ENCODE results near the gene NDUFC1.
"Not testable (repeated sequence)": the region's sequence is repeated elsewhere in the genome, so short reads cannot be mapped to it uniquely, and the experiment has no call there.

The NDUFC1 gene

DNA sequence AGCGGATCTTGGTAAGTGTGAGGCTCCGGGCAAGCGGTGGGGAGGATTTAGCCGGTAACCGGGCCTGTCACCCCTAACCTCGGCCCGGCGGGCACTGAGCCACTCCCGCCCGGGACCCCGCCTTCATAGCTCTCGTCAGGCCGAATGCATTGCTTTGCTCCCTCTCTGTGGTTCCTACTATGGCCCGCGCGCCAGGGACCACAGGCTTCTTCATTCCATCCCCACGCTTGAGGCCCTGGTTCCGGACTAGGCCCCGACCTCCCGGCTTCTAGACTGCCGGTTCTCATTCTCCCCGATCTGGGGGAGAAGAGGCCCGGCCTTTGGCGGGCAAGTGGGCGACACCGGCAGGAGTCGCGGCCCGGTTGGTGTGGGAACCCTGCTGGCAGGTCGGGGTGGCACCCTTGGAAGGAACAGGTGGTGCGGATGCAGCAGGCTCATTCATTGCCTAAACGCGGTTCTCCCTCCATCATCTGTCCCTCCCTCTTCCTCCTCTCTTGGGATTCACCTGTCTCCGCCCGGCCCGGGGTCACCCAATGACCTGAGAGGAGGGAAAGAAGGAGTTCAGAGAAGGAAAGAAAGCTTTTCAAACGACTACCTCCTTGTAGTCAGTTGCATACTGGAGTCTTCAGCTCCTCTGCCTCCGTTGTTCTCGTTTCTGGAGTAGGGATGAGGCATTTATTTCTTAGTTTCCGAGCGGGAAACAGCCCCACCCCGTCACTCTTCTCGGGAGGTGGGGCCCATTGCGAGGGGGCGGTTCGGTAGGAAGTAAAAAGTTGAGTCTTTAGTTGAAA, at the start of gene NDUFC1:
Gene NDUFC1, minus strand, starts transcription at position 657 of the 791 bp plus-strand sequence. CDS start 6,679 bp downstream, outside the sequence.
- DNase-seq (ENCODE audit: insufficient read length, low spot score), result no peak
- FAIRE-seq, result peak; percentile 56

DNA sequence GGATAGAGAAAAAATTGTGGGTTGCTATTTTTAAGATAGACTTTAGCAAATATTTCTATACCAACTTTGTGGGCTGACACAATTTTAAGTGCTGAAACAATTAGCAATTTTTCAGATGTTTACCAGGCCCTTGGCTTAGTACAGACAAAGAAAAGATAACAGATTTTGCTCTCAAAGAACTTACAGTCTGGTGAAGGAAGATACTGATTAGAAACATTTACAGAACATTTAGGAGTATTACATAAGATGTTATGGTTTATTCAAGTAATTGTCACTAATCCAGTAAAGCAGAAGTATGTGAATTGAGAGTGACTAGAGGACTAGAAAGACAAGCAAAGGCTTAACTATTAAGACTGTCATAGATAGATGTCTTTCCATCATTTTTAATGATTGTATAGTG, 35.3 kb upstream of the NDUFC1 start:
- DNase-seq (ENCODE audit: insufficient read length, low spot score), result no peak
- no peak for FAIRE-seq

DNA sequence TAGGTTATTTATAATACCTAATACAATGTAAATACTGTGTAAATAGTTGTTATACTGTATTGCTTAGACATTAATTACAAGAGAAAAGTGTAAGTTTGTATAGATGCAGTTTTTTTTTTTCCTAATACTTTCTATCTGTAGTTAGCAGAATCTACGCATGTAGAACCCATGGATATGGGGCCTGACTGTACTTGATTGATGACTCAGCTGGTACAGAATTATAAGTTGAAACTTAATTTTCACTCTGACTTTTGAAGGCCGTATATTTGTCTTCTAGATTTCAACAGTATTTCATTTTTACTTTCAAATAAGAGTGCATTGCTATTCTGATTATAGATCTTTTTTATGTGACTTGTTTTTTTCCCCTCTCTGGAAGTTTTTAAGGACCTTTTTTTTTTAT, 30.8 kb upstream of the NDUFC1 start:
- FAIRE-seq, result no peak
- no peak for DNase-seq (ENCODE audit: insufficient read length, low spot score)

DNA sequence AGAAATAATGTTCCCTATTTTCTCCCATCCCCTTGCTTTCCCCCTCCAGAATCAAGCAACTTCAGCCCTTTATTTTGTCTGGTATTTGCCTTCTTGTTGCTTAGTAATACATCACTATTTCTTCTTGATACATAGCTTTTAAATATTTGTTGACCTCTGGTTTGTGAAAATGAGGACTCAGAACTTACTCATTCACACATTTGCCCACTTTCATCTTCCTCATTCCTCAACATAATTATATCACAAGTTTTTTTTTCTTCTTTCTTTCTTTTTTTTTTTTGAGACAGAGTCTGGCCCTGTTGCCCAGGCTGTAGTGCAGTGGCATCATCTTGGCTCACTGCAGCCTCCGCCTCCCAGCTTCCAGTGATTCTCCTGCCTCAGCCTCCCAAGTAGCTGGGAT, 28.9 kb upstream of the NDUFC1 start:
- FAIRE-seq (peak; percentile 44), DNase-seq (ENCODE audit: insufficient read length, low spot score) (no peak)

DNA sequence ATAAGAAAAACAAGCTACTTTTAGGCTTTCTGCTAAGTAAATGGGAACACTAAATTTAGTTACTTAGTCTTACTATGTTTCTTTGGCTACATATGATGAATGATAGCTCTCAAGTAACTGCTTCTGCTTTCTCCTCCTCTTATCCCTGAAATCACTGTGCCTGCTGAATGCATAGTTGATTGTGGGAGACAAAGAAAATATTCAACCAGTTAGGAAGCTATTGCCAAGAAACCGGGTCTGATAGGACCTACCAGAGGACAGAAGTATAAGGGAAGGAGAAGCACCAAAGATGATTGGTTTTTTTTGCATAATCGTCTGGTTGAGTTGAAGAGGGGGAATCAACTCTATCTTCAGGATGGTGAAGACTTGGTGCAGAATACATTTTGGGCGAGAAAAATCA, 28.0 kb upstream of the NDUFC1 start:
- FAIRE-seq, result no peak
- DNase-seq (ENCODE audit: insufficient read length, low spot score), result no peak

DNA sequence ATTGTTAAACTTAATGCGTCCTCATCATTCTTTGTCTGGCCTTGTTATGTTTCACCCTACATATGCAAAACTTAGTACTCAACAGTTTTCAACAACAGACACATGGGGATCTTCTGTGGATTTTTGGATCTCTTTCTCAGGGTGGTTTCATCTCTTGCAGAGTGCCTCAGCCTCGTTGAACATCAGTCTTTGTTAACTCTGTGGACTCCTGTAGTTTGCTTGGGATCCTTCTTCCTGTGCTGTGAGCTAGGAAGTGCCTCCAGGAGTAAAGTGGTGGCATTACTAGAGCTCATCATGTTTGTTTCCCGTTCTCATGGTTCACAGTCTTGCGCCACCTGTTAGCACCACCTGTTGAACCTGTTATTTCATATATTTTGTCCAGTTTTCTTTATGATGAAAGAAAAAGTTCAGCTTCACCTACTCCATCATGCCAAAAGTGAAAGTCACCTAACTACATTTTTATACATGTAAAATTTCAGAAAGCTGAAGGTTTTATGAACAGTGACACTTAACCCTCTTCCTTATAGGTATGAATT, 27.5 kb upstream of the NDUFC1 start:
- DNase-seq (ENCODE audit: insufficient read length, low spot score) (no peak), FAIRE-seq (peak; percentile 59)

DNA sequence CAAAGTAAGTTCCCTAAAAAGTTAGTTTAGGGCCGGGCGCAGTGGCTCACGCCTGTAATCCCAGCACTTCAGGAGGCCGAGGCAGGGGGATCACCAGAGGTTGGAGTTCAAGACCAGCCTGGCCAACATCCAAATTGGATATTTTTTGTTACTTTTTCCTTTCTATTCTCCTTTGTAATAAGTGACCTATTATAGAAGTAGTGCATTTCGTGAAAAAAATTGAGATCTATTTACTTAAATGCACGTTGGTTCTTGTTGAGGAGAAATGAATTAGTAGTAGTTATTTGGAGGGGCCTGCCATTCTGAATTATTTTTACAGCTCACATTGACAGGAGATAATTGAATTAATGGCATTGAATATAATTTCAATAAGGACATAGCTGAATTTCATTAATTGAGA, 22.3 kb upstream of the NDUFC1 start:
- no peak for FAIRE-seq

DNA sequence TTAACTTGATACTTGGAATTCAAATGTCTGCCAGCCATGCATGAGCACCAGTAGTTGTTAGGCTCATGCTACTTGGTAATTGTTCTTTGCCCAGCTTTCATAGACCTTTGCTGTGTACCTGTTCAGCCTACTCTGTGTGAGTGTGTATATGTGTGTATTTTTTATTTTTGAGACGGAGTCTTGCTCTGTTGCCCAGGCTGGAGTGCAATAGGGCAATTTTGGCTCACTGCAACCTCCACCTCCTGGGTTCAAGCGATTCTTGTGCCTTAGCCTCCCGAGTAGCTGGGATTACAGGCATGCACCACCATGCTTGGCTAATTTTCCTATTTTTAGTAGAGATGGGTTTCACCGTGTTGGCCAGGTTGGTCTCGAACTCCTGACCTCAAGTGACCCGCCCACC, 20.3 kb upstream of the NDUFC1 start:
- DNase-seq (ENCODE audit: insufficient read length, low spot score); FAIRE-seq: not testable (repeated sequence)

More for the DNA sequence above, 22.3 kb upstream of the NDUFC1 start:
- no peak for DNase-seq (ENCODE audit: insufficient read length, low spot score)

DNA sequence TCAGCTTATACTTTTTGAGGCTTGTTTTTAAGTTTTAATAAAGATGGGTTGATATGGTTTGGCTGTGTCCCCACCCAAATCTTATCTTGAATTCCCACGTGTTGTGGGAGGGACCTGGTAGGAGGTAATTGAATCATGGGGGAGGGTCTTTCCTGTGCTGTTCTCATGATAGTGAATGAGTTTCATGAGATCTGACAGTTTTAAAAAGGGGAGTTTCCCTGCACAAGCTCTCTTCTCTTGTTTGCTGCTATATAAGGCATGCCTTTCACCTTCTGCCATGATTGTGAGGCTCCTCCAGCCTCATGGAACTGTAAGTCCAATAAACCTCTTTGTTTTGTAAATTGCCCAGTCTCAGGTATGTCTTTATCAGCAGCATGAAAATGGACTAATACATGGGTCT, 19.8 kb upstream of the NDUFC1 start:
- not testable (repeated sequence) for FAIRE-seq; DNase-seq (ENCODE audit: insufficient read length, low spot score)

DNA sequence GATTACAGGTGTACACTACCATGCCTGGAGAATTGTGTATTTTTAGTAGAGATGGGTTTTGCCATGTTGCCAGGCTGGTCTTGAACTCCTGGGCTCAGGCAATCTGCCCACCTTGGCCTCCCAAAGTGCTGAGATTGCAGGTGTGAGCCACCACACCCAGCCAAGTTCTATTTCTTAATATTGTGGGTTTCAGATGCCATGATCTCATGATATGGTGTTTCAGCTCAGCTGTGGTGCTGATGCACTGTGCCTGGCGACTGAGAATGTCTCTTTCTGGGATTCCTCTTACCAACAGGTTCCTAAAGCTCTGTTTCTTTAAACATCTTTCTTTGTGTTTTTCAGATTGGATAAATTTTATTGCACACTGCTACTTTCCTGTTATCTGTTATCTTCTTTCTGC, 17.3 kb upstream of the NDUFC1 start:
- FAIRE-seq (no peak), DNase-seq (ENCODE audit: insufficient read length, low spot score) (no peak)

DNA sequence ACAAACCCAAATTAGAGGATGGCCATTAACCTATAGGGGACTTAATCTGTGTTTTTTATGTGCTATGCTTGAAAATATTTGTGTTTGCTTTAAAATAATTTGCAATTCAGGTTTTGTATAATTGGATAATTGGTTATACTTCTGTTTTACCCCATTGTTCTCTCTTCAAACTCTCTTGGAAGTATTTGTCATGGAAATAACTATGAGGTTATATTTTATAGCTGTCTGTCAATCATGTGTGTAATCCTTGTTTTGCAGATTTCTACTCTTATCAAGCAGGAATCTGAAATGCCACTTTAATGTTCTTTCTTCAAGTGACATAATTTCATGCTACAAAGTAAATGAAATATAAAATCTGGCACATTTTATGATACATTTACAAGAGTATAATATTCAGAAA, 15.4 kb upstream of the NDUFC1 start:
- FAIRE-seq, result no peak
- DNase-seq (ENCODE audit: insufficient read length, low spot score), result no peak

DNA sequence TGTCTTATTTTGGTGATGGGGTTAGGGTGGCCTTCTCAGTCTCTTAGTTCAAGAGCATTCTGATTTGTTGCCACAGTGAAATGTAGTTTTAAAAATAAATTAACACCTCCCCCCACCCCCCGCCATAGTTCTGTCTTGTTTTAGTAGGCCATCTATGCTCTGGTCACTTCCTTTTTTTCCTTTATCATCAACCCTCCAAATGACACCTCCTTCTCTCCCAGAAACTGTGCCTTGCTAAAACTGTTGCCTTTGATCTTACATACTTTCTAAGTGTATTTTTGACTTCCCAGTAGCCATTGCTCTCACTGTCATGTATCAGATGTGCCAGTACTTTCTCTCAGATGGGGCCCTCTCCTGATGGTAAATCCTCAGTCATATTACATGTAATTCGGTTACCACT, 14.5 kb upstream of the NDUFC1 start:
- FAIRE-seq (peak; percentile 4), DNase-seq (ENCODE audit: insufficient read length, low spot score) (no peak)

DNA sequence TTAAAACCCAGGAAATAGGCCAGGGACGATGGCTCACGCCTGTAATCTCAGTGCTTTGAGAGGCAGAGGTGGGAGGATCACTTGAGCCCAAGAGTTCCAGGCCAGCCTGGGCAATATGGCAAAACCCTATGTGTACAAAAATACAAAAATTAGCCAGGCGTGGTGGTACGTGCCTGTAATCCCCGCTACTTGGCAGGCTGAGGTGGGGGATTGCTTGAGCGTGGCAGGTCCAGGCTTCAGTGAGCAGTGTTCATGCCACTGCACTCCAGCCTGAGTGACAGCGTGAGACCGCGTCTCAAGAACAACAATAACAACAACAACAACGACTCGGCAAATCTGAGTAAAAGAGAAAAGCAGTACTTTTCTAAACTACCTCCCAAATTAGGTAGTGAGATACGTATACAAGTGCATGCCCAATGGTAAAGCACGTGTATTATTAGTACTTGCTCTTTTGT, 13.0 kb upstream of the NDUFC1 start:
- DNase-seq (ENCODE audit: insufficient read length, low spot score) (no peak), FAIRE-seq (peak; percentile 84)

DNA sequence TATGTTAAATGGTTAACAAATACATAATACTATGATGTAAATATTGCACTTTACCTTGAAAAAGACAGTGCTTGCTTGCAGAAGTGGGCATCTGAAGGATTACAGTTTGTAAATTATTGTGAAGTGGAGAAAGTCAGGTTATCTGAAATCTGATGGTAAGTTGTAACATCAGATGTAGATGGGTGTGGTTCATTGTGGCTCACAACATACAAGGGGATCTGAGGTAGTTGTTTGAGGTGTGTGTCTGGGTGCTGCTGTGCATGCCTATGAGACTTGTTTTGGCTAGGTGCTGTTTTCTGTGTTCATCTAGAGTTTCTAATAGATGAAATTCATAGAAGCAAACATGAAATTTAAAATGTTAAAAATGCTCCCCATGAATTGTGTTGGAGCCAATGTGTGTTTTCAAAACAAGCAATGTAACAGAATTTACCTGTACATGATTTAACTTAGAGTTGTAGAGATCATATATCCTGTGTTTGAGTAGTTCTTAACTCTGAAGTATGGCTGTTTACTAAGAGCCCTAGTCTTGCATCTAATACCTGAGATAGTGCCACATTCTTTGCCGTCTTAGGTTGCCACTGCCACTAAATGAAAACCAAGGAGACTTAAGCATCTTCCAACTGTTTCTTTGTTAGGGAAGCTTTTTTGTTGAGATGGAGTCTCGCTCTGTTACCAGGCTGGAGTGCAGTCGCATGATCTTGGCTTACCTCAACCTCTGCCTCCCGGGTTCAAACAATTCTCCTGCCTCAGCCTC, 11.9 kb upstream of the NDUFC1 start:
- FAIRE-seq (peak; percentile 35), DNase-seq (ENCODE audit: insufficient read length, low spot score) (no peak)

DNA sequence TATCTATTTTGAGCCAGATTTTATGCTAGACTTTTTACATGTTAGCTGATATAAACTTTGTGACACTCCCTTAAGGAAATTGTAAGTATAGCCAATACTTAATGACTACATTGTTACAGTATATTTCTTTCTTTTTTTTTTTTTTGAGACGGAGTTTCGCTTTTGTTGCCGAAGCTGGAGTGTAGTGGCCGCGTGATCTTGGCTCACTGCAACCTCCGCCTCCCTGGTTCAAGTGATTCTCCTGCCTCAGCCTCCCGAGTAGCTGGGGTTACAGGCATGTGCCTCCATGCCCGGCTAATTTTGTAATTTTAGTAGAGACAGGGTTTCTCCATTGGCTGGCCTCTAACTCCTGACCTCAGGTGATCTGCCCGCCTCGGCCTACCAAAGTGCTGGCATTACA, 11.1 kb upstream of the NDUFC1 start:
- not testable (repeated sequence) for DNase-seq (ENCODE audit: insufficient read length, low spot score); FAIRE-seq

DNA sequence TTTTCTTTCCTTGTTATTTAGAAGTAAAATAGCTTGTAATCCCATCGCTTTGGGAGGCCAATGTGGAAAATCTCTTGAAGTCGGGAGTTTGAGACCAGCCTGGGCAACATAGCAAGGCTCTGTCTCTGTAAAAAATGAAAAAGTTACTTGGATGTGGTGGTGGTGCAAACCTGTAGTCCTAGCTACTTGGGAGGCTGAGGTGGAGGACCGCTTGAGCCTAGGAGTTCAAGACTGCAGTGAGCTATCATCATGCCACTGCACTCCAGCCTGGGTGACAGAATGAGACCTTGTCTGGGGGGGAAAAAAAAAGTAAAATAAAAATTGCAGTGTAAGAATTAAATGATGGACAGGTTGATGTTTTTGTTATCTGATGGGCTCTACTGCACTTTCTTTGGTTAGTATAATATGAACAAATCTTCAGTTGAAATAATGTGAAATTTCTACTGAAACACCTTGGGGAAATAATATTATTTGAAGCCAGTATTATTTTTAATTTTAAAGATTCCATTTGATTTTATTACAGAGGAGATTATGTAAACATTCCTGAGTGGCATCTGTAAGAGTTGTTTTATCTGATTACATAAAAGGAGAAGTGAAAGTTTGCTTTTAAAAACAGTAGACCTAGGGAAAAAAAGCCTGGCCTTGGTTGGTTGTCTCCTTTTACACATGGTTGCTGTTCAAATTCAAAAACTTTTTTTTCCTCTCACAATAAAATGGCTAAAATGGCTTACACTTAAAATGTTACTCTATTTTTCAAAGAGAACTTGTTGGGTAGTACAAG, 10.5 kb upstream of the NDUFC1 start:
- DNase-seq (ENCODE audit: insufficient read length, low spot score) (no peak), FAIRE-seq (peak; percentile 68)

DNA sequence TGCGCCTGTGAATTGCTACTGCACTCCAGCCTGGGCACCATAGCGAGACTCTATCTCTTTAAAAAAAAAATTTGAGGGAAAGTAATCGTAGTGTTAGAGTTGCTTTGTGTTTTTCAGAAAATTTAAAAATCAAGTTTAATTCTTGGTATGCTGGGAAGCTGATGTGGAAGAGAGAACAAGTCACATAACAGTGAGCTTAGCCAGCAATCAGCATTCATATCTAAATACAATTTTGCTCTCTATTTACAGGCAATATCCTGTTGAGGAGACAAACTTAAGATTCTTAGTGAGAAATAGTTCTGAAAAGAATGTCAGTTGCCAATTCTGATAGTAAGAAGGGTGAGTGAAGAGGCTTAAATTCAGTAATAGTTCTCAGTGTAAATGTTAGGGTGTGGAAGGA, 9.6 kb upstream of the NDUFC1 start:
- no peak for FAIRE-seq

DNA sequence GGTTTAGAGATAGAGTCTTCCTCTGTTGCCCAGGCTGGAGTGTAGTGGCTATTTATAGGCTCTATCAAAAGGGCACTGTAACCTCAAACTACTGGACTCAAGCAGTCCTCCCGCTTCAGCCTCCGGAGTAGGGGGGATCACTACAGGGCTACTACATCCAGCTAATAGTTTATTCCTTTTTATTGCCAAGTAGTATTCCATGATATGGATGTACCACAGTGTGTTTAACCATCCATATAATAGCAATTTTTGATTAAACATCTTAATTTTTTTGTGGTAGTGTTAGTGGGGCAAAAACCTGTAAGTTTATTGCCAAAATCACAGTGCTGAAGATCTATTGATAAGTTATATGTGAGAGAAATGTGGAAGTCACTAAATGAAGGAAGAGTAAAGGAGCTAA, 2.6 kb upstream of the NDUFC1 start:
- DNase-seq (ENCODE audit: insufficient read length, low spot score), result no peak
- no peak for FAIRE-seq

More for the DNA sequence above, 9.6 kb upstream of the NDUFC1 start:
- no peak for DNase-seq (ENCODE audit: insufficient read length, low spot score)

DNA sequence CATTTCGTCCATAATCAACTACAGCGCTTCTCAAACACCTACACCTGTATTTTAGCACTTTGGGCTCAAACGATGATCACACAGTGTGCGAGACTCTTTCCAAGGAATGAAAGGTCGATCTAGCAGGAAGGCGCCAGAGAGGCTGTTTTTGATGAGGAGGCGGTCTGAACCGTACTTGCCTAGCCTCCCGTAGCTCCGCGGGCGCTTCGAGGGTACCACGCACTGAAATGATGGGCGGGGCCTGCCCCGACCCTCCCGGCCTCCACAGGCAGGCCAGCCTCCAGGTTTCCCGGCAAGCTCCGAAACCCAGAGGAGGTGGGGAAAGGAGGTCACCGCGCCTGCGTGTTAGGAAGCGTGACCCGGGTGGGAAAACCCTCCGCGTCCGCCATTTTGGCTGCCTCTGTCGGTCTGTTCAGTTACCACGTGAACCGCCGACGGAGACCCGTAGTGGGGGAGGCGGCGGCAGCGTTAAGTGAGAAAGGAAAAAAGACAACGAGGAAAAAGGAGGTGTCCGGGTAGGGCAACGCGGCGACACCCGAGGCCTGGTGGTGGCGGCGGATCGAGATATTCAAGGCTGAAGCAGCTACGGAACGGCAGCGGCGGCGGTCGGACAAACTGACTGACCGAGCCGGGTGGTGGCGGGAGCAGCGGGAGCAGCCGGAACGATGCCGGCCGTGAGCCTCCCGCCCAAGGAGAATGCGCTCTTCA, 1.0 kb downstream of the NDUFC1 start, which contains the start of gene NAA15:
Gene NAA15, plus strand, starts transcription at position 393 of the 708 bp plus-strand sequence. Its CDS starts 273 bp downstream, at position 666.
- DNase-seq (ENCODE audit: insufficient read length, low spot score), result peak; percentile 69
- FAIRE-seq, result peak; percentile 96

All from GM19239 (cell line).